Upper lobe of right lung (tissue), 1 donor: Measurements from ENCODE around the gene C1QTNF8. TPM values are rescaled to one million over a fixed set of nuclear protein-coding genes. Genes with fewer than 3 reads are reported as not detected.

Source experiments
- ATAC-seq: fragments of 200-7000 bp; cut with Tn5 transposase; one replicate; pipeline ENCODE4 v1.9.1; 2020; ENCODE audit warnings: mild to moderate bottlenecking, moderate library complexity
- DNase-seq: peaks from one replicate; pipeline ENCODE4 v3.0.0-alpha.2; 2020
- H3K27ac ChIP-seq: fragments of 200-600 bp; one replicate; pipeline ENCODE4 v1.8.0; 2022
- H3K27me3 ChIP-seq: fragments of 200-600 bp; one replicate; pipeline ENCODE4 v1.8.0; 2022; ENCODE audit warnings: mild to moderate bottlenecking
- H3K36me3 ChIP-seq: fragments of 200-600 bp; one replicate; pipeline ENCODE4 v1.8.0; 2022
- H3K4me1 ChIP-seq: fragments of 200-600 bp; one replicate; pipeline ENCODE4 v1.8.0; 2022
- H3K4me3 ChIP-seq: fragments of 200-600 bp; one replicate; pipeline ENCODE4 v1.8.0; 2022; ENCODE audit warnings: mild to moderate bottlenecking
- H3K9me3 ChIP-seq: fragments of 200-600 bp; one replicate; pipeline ENCODE4 v1.8.0; 2022
- CTCF ChIP-seq: fragments of 200-600 bp; IDR thresholded peaks from one replicate; pipeline ENCODE4 v1.8.0; 2022; ENCODE audit warnings: antibody characterized with exemption
- intact Hi-C: fragments of 100-400 bp; cut with DNase I; formaldehyde crosslinking; loops from one replicate; pipeline ENCODE4 v1.11.0; 2022
- total RNA-seq: library from RNA; stranded (reverse); fragmentation: NEBNext Ultra II Directional; extraction: Animal tissue kit (Norgen Biotek cat#: 25700); gene quantifications from one replicate; pipeline ENCODE4 v1.2.1, GENCODE V29; 2021
- donor health status: DM: no; HTN: yes; CAD: no; lungs with severe emphysema.

Gene C1QTNF8
- total RNA-seq, 1 donor from 2014 or later, result not detected

- Histone ChIP-seq H3K27ac (no peak overlapping the region), H3K36me3 (no peaks in the 10 kb centered on the region), H3K9me3 (no peaks in the 10 kb centered on the region), H3K4me3 (no peak overlapping the region), H3K27me3 (peaks cover 77% of the 10 kb centered on the region), H3K4me1 (no peaks in the 10 kb centered on the region)
- no peak for TF ChIP-seq CTCF
- no peak for ATAC-seq
- intact Hi-C loops, result no loop called here
- DNase-seq, result no peak
These were observed 26.9 kb downstream of the C1QTNF8 start for GRCh38 chr16:1069154-1069553.

GRCh38 chr16:1068451-1068850 is 27.6 kb downstream of the C1QTNF8 start:
- Histone ChIP-seq H3K27me3 (peaks cover 70% of the 10 kb centered on the region), H3K27ac (no peak overlapping the region), H3K4me1 (no peaks in the 10 kb centered on the region), H3K4me3 (no peak overlapping the region), H3K9me3 (no peaks in the 10 kb centered on the region), H3K36me3 (no peaks in the 10 kb centered on the region)
- no peak for TF ChIP-seq CTCF
- ATAC-seq, result no peak
- intact Hi-C loops, result no loop called here
- DNase-seq, result no peak

- no peaks in the 10 kb centered on the region for H3K36me3 ChIP-seq
- DNase-seq, result no peak
- H3K9me3 ChIP-seq, result no peaks in the 10 kb centered on the region
- TF ChIP-seq CTCF, result no peak
- no peak overlapping the region for H3K4me3 ChIP-seq
- H3K27me3 ChIP-seq, result peaks cover 62% of the 10 kb centered on the region
- H3K27ac ChIP-seq, result no peak overlapping the region
- no peaks in the 10 kb centered on the region for H3K4me1 ChIP-seq
- intact Hi-C loops, result no loop called here
- no peak for ATAC-seq
These were observed 28.4 kb downstream of the C1QTNF8 start for GRCh38 chr16:1067629-1068028.

- no peak for ATAC-seq
- no peaks in the 10 kb centered on the region for H3K36me3 ChIP-seq
- H3K9me3 ChIP-seq, result no peaks in the 10 kb centered on the region
- no peaks in the 10 kb centered on the region for H3K4me1 ChIP-seq
- H3K4me3 ChIP-seq, result no peak overlapping the region
- no peak overlapping the region for H3K27ac ChIP-seq
- intact Hi-C loops, result no loop called here
- no peak for TF ChIP-seq CTCF
- no peak for DNase-seq
- peaks cover 53% of the 10 kb centered on the region for H3K27me3 ChIP-seq
These were observed 29.4 kb downstream of the C1QTNF8 start for GRCh38 chr16:1066584-1067172.

GRCh38 chr16:1065469-1066128 is 30.4 kb downstream of the C1QTNF8 start:
- Histone ChIP-seq H3K4me1 (no peaks in the 10 kb centered on the region), H3K4me3 (no peak overlapping the region), H3K27ac (no peak overlapping the region), H3K9me3 (no peaks in the 10 kb centered on the region), H3K27me3 (peaks cover 42% of the 10 kb centered on the region), H3K36me3 (no peaks in the 10 kb centered on the region)
- ATAC-seq (no peak), DNase-seq (no peak)
- intact Hi-C loops, result no loop called here
- TF ChIP-seq CTCF, result no peak
